GM12878 (cell line): Measurements from ENCODE around the gene WBP11. TPM values are rescaled to one million over a fixed set of nuclear protein-coding genes. Genes with fewer than 3 reads are reported as not detected.

Experiments
- BCL11A ChIP-seq: IDR thresholded peaks from 2 replicates; pipeline ENCODE4 v1.6.1; 2011; ENCODE audit warnings: low read depth, low read length
- CBX5 ChIP-seq: sonication (generic); IDR thresholded peaks from 2 replicates; pipeline ENCODE4 v1.6.1; 2016; ENCODE audit warnings: low read depth, moderate library complexity, mild to moderate bottlenecking, inconsistent platforms
- CREM ChIP-seq: IDR thresholded peaks from 2 replicates; pipeline ENCODE4 v1.6.1; 2014; ENCODE audit warnings: antibody characterized with exemption, low read depth
- GATAD2B ChIP-seq: fragments of 450-650 bp; conservative IDR thresholded peaks from 2 replicates; pipeline ENCODE4 v1.6.1; 2017; ENCODE audit warnings: low read depth, mild to moderate bottlenecking, moderate library complexity
- HCFC1 ChIP-seq: fragments of 150-350 bp; IDR thresholded peaks from 2 replicates; pipeline ENCODE4 v1.6.1; 2014; ENCODE audit warnings: low read length
- IKZF1 ChIP-seq: fragments of 450-650 bp; conservative IDR thresholded peaks from 2 replicates; pipeline ENCODE4 v1.6.1; 2017; ENCODE audit warnings: antibody characterized with exemption, mild to moderate bottlenecking
- MEF2A ChIP-seq: IDR thresholded peaks from 2 replicates; pipeline ENCODE4 v1.6.1; 2011; ENCODE audit warnings: low read depth, mild to moderate bottlenecking, low read length, moderate library complexity; ENCODE audit not compliant: insufficient read depth
- MYB ChIP-seq: fragments of 150-350 bp; IDR thresholded peaks from 2 replicates; pipeline ENCODE4 v1.6.1; 2014; ENCODE audit warnings: mild to moderate bottlenecking, low read depth, low read length, borderline replicate concordance
- NRF1 ChIP-seq: conservative IDR thresholded peaks from 2 replicates; pipeline ENCODE4 v1.6.1; 2011; ENCODE audit warnings: mild to moderate bottlenecking, low read depth, low read length, improper control_type of control experiment
- PAX8 ChIP-seq: fragments of 450-650 bp; IDR thresholded peaks from 2 replicates; pipeline ENCODE4 v1.6.1; 2017; ENCODE audit warnings: mild to moderate bottlenecking, moderate library complexity
- POU2F2 ChIP-seq: IDR thresholded peaks from 3 replicates; pipeline ENCODE4 v1.6.1; 2011; ENCODE audit warnings: low read depth, mild to moderate bottlenecking, low read length, borderline replicate concordance
- RB1 ChIP-seq: fragments of 450-650 bp; formaldehyde crosslinking; IDR thresholded peaks from 2 replicates; pipeline ENCODE4 v1.6.1; 2017; ENCODE audit warnings: mild to moderate bottlenecking, borderline replicate concordance
- RCOR1 ChIP-seq: conservative IDR thresholded peaks from 2 replicates; pipeline ENCODE4 v1.6.1; 2012; ENCODE audit warnings: low read depth, low read length, improper control_type of control experiment
- RUNX3 ChIP-seq: IDR thresholded peaks from 2 replicates; pipeline ENCODE4 v1.6.1; 2012; ENCODE audit warnings: low read length, inconsistent platforms
- SMAD1 ChIP-seq: fragments of 450-650 bp; IDR thresholded peaks from 2 replicates; pipeline ENCODE4 v1.6.1; 2018; ENCODE audit warnings: mild to moderate bottlenecking, low read depth; ENCODE audit not compliant: partially characterized antibody
- TARDBP ChIP-seq: IDR thresholded peaks from 2 replicates; pipeline ENCODE4 v1.6.1; 2016; ENCODE audit warnings: borderline replicate concordance
- TCF3 ChIP-seq: IDR thresholded peaks from 2 replicates; pipeline ENCODE4 v1.6.1; 2012; ENCODE audit warnings: low read depth, mild to moderate bottlenecking, low read length, borderline replicate concordance; ENCODE audit not compliant: insufficient read depth
- ZNF217 ChIP-seq: fragments of 450-650 bp; IDR thresholded peaks from 2 replicates; pipeline ENCODE4 v1.6.1; 2017; ENCODE audit warnings: antibody characterized with exemption, mild to moderate bottlenecking
- polyA plus RNA-seq, 11 experiments: library from polyadenylated mRNA; depleted of rRNA in 4 of 11; unstranded in 6 of 11; stranded (reverse) in 5 of 11; fragments of >200 nt; fragmentation: Nextera tagmentation in 4 of 11; fragmentation: Illumina TruSeq in 1 of 11; extraction: Ambion mirVana in 4 of 11; extraction: Trizol in 1 of 11; gene quantifications; 1 replicate in 1 of 11; 2 replicates in 10 of 11; pipeline versions ENCODE4 v1.2.1 to v1.2.3, GENCODE V29; 2011 to 2016; ENCODE audit warnings: inconsistent platforms in 2 of 11, missing spikeins in 2 of 11, low read depth in 1 of 11
- total RNA-seq, 4 experiments: library from RNA; depleted of rRNA in 3 of 4; stranded (reverse); fragments of >200 nt in 3 of 4; fragmentation: Illumina TruSeq in 1 of 4; extraction: Trizol in 1 of 4; gene quantifications; 2 replicates each; pipeline versions ENCODE4 v1.2.1 to v1.2.3, GENCODE V29; 2013 to 2021
- TF ChIP-seq, protein P1 (sequence below): fragments of 450-650 bp; IDR thresholded peaks from 2 replicates; pipeline ENCODE4 v1.6.1; 2016; ENCODE audit warnings: mild to moderate bottlenecking
- TF ChIP-seq, protein P2 (sequence below): fragments of 450-650 bp; IDR thresholded peaks from 2 replicates; pipeline ENCODE4 v1.6.1; 2018; ENCODE audit warnings: borderline replicate concordance, mild to moderate bottlenecking; ENCODE audit not compliant: partially characterized antibody
- TF ChIP-seq, protein P3 (sequence below): IDR thresholded peaks from 2 replicates; pipeline ENCODE4 v1.6.1; 2012; ENCODE audit warnings: low read depth, low read length, improper control_type of control experiment
- TF ChIP-seq, protein P4 (sequence below): IDR thresholded peaks from 2 replicates; pipeline ENCODE4 v1.6.1; 2012; ENCODE audit warnings: low read length, inconsistent platforms
- TF ChIP-seq, protein P5 (sequence below): fragments of 450-650 bp; IDR thresholded peaks from 2 replicates; pipeline ENCODE4 v1.6.1; 2017; ENCODE audit warnings: low read depth, mild to moderate bottlenecking, moderate library complexity
- TF ChIP-seq, protein P6 (sequence below): fragments of 450-650 bp; IDR thresholded peaks from 2 replicates; pipeline ENCODE4 v1.6.1; 2016; ENCODE audit warnings: mild to moderate bottlenecking

The WBP11 gene
- total and polyA plus RNA-seq, 10 of the 15 experiments (the other 5 are each of a cell fraction or from before 2014, with no cell fraction given) = 11.5 to 107 (median 29.1) TPM

DNA sequence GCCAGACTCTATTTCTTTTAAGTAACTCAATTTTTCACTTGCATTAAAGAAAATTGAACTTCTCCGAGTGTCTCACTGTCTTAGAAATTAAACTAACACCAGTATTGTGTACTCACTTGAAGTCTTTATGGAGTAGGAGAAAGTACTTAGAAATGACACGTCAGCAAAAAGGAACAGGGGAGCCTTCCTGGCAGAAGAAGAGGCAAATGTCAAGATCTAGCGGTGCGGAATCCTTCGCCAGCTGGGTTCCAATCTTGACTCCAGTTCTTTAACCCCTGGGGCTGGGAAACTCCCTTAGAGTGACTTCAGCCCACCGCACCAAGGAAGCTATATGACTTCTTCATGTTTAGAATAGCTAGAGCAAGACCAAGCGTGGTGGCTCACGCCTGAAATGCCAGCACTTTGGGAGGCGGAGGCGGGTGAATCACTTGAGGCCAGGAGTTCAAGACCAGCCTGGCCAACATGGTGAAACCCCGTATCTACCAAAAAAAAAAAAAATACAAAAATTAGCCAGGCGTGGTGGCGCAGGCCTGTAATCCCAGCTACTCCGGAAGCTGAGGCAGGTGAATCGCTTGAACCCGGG, 34.4 kb downstream of the WBP11 start (continued):
- TF ChIP-seq, protein P1, sequence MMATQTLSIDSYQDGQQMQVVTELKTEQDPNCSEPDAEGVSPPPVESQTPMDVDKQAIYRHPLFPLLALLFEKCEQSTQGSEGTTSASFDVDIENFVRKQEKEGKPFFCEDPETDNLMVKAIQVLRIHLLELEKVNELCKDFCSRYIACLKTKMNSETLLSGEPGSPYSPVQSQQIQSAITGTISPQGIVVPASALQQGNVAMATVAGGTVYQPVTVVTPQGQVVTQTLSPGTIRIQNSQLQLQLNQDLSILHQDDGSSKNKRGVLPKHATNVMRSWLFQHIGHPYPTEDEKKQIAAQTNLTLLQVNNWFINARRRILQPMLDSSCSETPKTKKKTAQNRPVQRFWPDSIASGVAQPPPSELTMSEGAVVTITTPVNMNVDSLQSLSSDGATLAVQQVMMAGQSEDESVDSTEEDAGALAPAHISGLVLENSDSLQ = no peak
- no peak for TF ChIP-seq MYB
- TF ChIP-seq, protein P2, sequence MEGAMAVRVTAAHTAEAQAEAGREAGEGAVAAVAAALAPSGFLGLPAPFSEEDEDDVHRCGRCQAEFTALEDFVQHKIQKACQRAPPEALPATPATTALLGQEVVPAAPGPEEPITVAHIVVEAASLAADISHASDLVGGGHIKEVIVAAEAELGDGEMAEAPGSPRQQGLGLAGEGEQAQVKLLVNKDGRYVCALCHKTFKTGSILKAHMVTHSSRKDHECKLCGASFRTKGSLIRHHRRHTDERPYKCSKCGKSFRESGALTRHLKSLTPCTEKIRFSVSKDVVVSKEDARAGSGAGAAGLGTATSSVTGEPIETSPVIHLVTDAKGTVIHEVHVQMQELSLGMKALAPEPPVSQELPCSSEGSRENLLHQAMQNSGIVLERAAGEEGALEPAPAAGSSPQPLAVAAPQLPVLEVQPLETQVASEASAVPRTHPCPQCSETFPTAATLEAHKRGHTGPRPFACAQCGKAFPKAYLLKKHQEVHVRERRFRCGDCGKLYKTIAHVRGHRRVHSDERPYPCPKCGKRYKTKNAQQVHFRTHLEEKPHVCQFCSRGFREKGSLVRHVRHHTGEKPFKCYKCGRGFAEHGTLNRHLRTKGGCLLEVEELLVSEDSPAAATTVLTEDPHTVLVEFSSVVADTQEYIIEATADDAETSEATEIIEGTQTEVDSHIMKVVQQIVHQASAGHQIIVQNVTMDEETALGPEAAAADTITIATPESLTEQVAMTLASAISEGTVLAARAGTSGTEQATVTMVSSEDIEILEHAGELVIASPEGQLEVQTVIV = no peak
- no peak for TF ChIP-seq SMAD1
- 0 out of 2 replicates have a peak, but pooled peaks have one; percentile 6 for TF ChIP-seq CBX5
- TF ChIP-seq MEF2A = no peak
- TF ChIP-seq BCL11A = no peak
- no peak for TF ChIP-seq PAX8
- no peak for TF ChIP-seq TCF3
- TF ChIP-seq ZNF217 = no peak
- TF ChIP-seq CREM = no peak; the same call in 1 of the 2 replicates
- TF ChIP-seq, protein P3, sequence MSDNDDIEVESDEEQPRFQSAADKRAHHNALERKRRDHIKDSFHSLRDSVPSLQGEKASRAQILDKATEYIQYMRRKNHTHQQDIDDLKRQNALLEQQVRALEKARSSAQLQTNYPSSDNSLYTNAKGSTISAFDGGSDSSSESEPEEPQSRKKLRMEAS = no peak
- TF ChIP-seq POU2F2 = peak; percentile 43; the same call in 1 of the 3 replicates
- TF ChIP-seq TARDBP = no peak
- TF ChIP-seq, protein P4, sequence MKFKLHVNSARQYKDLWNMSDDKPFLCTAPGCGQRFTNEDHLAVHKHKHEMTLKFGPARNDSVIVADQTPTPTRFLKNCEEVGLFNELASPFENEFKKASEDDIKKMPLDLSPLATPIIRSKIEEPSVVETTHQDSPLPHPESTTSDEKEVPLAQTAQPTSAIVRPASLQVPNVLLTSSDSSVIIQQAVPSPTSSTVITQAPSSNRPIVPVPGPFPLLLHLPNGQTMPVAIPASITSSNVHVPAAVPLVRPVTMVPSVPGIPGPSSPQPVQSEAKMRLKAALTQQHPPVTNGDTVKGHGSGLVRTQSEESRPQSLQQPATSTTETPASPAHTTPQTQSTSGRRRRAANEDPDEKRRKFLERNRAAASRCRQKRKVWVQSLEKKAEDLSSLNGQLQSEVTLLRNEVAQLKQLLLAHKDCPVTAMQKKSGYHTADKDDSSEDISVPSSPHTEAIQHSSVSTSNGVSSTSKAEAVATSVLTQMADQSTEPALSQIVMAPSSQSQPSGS = 0 out of 2 replicates have a peak, but pooled peaks have one; percentile 38
- no peak for TF ChIP-seq NRF1
- no peak for TF ChIP-seq RB1
- TF ChIP-seq IKZF1 = no peak
- TF ChIP-seq RCOR1 = no peak
- TF ChIP-seq GATAD2B = no peak
- TF ChIP-seq, protein P5, sequence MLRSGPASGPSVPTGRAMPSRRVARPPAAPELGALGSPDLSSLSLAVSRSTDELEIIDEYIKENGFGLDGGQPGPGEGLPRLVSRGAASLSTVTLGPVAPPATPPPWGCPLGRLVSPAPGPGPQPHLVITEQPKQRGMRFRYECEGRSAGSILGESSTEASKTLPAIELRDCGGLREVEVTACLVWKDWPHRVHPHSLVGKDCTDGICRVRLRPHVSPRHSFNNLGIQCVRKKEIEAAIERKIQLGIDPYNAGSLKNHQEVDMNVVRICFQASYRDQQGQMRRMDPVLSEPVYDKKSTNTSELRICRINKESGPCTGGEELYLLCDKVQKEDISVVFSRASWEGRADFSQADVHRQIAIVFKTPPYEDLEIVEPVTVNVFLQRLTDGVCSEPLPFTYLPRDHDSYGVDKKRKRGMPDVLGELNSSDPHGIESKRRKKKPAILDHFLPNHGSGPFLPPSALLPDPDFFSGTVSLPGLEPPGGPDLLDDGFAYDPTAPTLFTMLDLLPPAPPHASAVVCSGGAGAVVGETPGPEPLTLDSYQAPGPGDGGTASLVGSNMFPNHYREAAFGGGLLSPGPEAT = peak; percentile 44; the same call in 1 of the 2 replicates
- no peak for TF ChIP-seq HCFC1
- TF ChIP-seq, protein P6, sequence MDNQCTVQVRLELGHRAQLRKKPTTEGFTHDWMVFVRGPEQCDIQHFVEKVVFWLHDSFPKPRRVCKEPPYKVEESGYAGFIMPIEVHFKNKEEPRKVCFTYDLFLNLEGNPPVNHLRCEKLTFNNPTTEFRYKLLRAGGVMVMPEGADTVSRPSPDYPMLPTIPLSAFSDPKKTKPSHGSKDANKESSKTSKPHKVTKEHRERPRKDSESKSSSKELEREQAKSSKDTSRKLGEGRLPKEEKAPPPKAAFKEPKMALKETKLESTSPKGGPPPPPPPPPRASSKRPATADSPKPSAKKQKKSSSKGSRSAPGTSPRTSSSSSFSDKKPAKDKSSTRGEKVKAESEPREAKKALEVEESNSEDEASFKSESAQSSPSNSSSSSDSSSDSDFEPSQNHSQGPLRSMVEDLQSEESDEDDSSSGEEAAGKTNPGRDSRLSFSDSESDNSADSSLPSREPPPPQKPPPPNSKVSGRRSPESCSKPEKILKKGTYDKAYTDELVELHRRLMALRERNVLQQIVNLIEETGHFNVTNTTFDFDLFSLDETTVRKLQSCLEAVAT = peak; percentile 95; the same call in 1 of the 2 replicates
- TF ChIP-seq RUNX3 = peak; percentile 54
